H1 (cell line): ENCODE data around the gene DCAF6.

Source experiments
- CBX5 ChIP-seq: fragments of 300-800, 300-1000 bp; sonication (generic); IDR thresholded peaks from 2 replicates; pipeline ENCODE4 v1.7.1; 2016; ENCODE audit warnings: antibody characterized with exemption, low read length, low read depth
- EGR1 ChIP-seq: IDR thresholded peaks from 2 replicates; pipeline ENCODE4 v1.6.1; 2011; ENCODE audit warnings: low read depth, low read length, borderline replicate concordance
- GABPA ChIP-seq: IDR thresholded peaks from 2 replicates; pipeline ENCODE4 v1.6.1; 2011; ENCODE audit warnings: mild to moderate bottlenecking, low read length, moderate library complexity, borderline replicate concordance; ENCODE audit not compliant: insufficient read depth
- POLR2A ChIP-seq, 2 experiments: IDR thresholded peaks; 1 replicate in 1 of 2; 2 replicates in 1 of 2; pipeline ENCODE4 v1.6.1; 2011; ENCODE audit warnings: low read depth in 2 of 2, low read length in 2 of 2, mild to moderate bottlenecking in 2 of 2; ENCODE audit errors: control extremely low read depth in 1 of 2
- POU5F1 ChIP-seq: IDR thresholded peaks from 2 replicates; pipeline ENCODE4 v1.6.1; 2011; ENCODE audit warnings: low read depth, mild to moderate bottlenecking, low read length, moderate library complexity
- RNF2 ChIP-seq: fragments of 200-900, 300-1000 bp; sonication (generic); IDR thresholded peaks from 2 replicates; pipeline ENCODE4 v1.7.1; 2016; ENCODE audit warnings: borderline replicate concordance, low read depth, mild to moderate bottlenecking, antibody characterized with exemption, low read length; ENCODE audit not compliant: poor library complexity, severe bottlenecking; ENCODE audit errors: missing control alignments
- RXRA ChIP-seq: IDR thresholded peaks from 2 replicates; pipeline ENCODE4 v1.6.1; 2011; ENCODE audit warnings: low read depth, mild to moderate bottlenecking, low read length, moderate library complexity; ENCODE audit not compliant: insufficient read depth
- SP2 ChIP-seq: IDR thresholded peaks from 2 replicates; pipeline ENCODE4 v1.6.1; 2012; ENCODE audit warnings: mild to moderate bottlenecking, low read length, inconsistent platforms
- TBP ChIP-seq: IDR thresholded peaks from 2 replicates; pipeline ENCODE4 v1.6.1; 2011; ENCODE audit warnings: low read depth, low read length, improper control_type of control experiment
- TCF12 ChIP-seq: IDR thresholded peaks from 2 replicates; pipeline ENCODE4 v1.6.1; 2011; ENCODE audit warnings: low read depth, mild to moderate bottlenecking, low read length
- YY1 ChIP-seq: IDR thresholded peaks from 2 replicates; pipeline ENCODE4 v1.6.1; 2011; ENCODE audit warnings: low read depth, mild to moderate bottlenecking, low read length
- TF ChIP-seq, protein P1 (sequence below), 3 experiments: IDR thresholded peaks; 1 replicate in 2 of 3; 2 replicates in 1 of 3; pipeline versions ENCODE4 v1.5.1 to v1.6.1; 2011; ENCODE audit warnings: low read length in 3 of 3, mild to moderate bottlenecking in 3 of 3, inconsistent platforms in 2 of 3, low read depth in 1 of 3, moderate library complexity in 1 of 3; ENCODE audit not compliant: insufficient read depth in 1 of 3; ENCODE audit errors: control extremely low read depth in 1 of 3
- TF ChIP-seq, protein P2 (sequence below): IDR thresholded peaks from 2 replicates; pipeline ENCODE4 v1.6.1; 2011; ENCODE audit warnings: low read depth, mild to moderate bottlenecking, low read length; ENCODE audit not compliant: insufficient read depth

DNA sequence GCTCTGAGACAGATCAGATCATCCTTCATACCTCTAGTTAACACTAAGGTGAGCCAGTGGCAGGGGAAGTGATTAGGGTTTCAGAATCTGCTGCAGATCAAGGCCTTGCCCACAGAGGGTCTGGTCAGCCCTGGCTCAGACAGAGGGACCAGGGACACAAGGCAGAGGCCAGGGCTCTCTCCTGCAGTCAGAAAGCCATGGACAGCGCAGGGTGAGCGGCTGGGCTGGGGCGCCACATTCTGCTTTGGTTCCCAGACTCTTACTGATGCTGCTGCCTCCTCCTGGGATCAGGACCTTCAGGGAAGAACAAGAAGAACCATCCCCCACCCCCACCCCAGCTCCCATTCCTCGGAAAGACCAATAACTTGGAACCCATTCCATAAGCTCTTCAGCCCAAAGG is 157.1 kb downstream of the DCAF6 start:
- TF ChIP-seq CBX5: no peak
- no peak for TF ChIP-seq RNF2
- TF ChIP-seq POU5F1: no peak
- TF ChIP-seq RXRA: no peak
- no peak for TF ChIP-seq GABPA
- no peak for TF ChIP-seq YY1
- TF ChIP-seq, protein P1, sequence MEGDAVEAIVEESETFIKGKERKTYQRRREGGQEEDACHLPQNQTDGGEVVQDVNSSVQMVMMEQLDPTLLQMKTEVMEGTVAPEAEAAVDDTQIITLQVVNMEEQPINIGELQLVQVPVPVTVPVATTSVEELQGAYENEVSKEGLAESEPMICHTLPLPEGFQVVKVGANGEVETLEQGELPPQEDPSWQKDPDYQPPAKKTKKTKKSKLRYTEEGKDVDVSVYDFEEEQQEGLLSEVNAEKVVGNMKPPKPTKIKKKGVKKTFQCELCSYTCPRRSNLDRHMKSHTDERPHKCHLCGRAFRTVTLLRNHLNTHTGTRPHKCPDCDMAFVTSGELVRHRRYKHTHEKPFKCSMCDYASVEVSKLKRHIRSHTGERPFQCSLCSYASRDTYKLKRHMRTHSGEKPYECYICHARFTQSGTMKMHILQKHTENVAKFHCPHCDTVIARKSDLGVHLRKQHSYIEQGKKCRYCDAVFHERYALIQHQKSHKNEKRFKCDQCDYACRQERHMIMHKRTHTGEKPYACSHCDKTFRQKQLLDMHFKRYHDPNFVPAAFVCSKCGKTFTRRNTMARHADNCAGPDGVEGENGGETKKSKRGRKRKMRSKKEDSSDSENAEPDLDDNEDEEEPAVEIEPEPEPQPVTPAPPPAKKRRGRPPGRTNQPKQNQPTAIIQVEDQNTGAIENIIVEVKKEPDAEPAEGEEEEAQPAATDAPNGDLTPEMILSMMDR (IDR thresholded peaks at IDR 0.05; ENCODE audit: control extremely low read depth in 1 of 3, insufficient read depth in 1 of 3, low read depth in 1 of 3, low read length in 3 of 3): no peak
- TF ChIP-seq, protein P2, sequence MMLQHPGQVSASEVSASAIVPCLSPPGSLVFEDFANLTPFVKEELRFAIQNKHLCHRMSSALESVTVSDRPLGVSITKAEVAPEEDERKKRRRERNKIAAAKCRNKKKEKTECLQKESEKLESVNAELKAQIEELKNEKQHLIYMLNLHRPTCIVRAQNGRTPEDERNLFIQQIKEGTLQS: no peak
- TF ChIP-seq POLR2A (IDR thresholded peaks at IDR 0.05; ENCODE audit: control extremely low read depth in 1 of 2, low read depth in 2 of 2, low read length in 2 of 2): no peak
- TF ChIP-seq SP2: no peak
- TF ChIP-seq TCF12: no peak
- no peak for TF ChIP-seq EGR1
- no peak for TF ChIP-seq TBP
